Left renal cortex interstitium (tissue), 4 donors: ENCODE results near the gene FSIP2. TPM values are rescaled to one million over a fixed set of nuclear protein-coding genes. Genes with fewer than 3 reads are reported as not detected.

Source experiments
- DNase-seq, 4 donors: peaks; one replicate each; pipeline ENCODE4 v3.0.0-alpha.2; 2013; ENCODE audit warnings: low read depth in 4 of 4, low spot score in 2 of 4, missing footprints in 1 of 4
- polyA plus RNA-seq, 4 donors: library from polyadenylated mRNA; unstranded; fragments of 120-200 nt; gene quantifications; one replicate each; pipeline ENCODE4 v1.2.1, GENCODE V29; 2013; ENCODE audit not compliant: insufficient read length in 4 of 4

The FSIP2 gene, protein sequence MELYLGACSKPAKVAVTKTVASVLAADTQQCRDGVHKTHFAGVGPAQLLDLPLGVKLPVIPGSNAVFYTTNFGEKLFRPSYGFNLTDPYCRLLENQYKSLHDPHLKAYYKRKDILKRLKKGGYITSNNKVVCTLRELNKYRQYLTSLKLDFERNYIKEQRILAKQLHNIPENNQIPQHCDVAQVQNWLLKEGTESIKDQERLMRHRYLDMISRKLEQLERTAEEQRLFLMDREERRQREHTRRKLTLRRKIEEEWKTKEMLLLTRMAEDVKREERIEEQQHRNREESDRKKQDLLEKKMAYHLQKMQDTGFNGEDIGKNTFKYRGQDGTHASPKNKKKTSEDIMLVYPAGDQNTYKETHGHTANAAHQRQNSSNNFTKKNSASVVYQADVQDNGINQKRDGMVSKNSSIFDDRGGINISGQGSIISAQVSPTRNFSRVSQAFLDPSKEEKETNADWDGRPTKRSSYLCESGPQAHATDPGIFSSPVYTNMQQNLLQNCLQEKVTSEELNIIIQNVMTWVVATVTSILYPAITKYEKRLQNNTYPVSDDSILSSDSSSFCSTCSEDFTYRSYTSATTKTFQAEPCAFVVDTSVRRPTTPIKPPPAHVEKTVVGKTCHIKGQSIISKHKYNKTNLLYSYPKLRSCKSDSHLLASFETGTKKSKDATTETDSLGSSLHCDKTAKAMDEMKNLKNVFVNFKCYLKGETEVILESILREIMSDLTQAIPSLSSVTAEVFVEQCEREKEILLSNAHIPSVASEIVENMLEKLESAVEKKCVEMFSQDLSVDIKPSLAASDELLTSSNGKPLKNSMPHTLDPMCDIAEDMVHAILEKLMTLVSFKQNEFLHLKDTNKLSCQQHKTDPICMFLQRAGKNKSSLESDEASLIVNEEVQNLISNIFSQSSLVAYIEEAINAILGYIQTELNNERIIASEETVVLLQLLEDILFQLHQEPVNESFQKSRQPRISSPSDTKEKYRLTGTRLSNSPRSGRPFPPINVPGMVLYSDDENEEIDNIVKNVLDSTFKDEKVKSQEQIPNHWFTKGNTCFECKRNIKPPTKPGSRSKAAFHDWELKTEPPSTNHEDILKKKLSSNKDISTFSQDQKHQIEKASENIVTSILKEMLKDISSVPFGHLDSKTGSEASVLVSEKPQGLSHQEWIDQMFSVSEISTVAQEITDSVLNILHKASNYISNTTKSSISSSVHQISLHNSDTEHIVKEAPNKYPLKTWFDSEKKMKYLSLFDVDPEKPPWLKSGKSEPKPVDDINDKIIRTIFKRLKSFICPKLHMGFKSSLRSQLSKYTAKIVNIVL (N-terminal part only)
- 1 to 10 TPM; 2.5 to 3.7 (median 2.9) TPM for polyA plus RNA-seq

GRCh38 chr2:185738679-185739472, at the start of gene FSIP2:
FSIP2 (plus strand) TSS chr2:185738804; CDS start chr2:185738895, 91 bp downstream.
- DNase-seq: peak in 3 of 4 donors; percentile 46 to 61 (median 60)

- no peak for DNase-seq
Measured at GRCh38 chr2:185689906-185690539, 48.6 kb upstream of the FSIP2 start.

DNA sequence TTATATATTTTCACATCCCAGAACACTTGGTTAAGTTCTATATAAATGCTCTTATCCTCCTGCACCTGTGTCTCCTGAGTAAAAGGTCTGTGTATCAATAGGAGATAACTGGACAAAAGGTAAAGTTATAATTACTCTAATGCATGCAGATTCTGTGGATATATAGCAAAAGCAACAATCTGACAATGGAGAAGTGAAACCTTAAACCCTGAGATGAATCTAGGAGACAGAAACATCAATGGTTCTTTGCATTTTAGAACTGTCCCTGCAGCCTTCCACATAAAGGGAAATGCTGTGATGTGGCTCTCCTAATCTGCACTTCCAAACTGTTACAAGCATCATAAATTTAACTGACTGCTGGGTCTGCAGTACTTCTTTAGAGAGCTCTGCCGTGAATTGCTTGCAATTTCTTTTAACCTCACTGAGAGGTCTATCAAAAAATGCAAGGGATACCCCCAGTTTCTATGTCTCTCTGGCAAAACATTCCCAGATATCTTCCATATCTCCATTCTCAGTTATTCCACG, 42.8 kb upstream of the FSIP2 start:
- no peak for DNase-seq

GRCh38 chr2:185700883-185701282, 37.7 kb upstream of the FSIP2 start:
- DNase-seq: no peak

DNA sequence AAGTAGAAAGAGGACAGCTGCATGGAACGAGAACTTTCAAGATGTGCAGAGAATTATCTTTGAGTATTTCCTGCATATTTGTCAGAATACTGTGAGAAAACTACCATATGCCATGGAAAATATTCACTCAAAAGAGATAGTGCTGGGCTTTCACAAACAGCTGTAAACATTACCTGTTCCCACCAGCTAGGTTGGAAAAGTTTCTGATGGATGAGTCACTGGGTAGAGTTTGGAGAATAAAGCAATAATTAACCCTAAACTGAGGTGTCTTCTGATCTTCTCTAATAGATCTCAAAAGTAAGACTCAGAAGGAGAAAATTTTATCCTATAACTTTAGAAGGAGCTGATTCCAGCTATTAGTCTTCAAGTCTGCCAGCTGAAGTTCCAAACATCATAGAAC, 3.9 kb upstream of the FSIP2 start:
- no peak for DNase-seq

GRCh38 chr2:185736210-185736609, 2.4 kb upstream of the FSIP2 start:
- DNase-seq: no peak

- DNase-seq: no peak
Measured at GRCh38 chr2:185745864-185746859, 7.6 kb downstream of the FSIP2 start.

DNA sequence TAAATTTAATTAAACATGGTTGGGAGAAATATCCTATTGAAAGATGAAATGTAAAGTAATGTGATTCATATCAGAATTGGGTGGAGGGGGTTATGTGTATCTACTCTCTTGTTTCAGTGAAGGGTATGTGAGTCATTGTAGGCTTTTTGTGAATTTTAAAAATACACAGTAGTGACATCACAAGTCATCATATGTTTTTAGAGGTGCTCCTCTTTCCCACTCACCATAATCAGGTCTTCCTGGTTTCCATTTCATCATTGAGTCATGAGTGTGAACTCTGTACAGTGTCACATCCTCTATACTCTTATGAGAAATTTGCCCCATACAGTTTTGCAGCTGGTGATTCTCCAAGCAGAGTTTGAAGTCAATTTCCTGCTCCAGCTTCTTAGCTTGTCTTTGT, 18.8 kb downstream of the FSIP2 start:
- no peak for DNase-seq

DNA sequence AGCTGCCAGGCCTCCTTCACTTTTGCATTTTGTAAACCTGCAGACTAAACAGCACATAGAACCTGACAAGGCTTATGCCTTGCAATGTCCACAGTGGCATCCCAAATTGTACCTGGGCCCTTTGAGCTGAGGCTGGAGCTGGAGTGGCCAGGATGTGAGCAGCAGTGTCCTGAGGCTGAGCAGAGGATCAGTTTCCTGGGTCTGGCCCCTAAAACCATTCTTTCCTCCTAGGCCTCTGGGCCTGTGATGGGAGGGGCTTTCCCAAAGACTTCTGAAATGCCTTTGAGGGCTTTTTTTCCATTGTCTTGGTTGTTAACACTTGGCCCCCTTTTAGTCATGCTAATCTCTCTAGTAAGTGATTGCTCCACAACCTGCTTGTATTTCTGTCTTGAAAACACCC, 32.8 kb downstream of the FSIP2 start:
- no peak for DNase-seq

DNA sequence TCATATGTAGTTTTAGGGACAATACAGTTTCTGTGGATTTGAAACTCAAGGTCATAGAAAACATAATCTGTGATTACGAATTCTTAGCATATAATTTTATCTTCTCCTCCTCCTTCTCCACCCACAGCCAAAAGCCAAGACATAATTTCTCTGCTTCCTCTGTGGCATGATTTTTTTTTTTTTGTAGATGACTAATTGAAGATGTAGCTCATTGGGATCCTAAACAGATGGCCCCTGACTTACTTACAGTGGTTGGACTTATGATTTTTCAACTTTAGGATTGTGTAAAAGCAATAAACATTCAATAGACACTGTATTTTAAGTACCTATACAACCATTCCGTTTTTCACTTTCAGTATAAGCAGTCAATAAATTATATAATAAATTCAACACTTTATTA, 42.3 kb downstream of the FSIP2 start:
- no peak for DNase-seq

- no peak for DNase-seq
Measured at GRCh38 chr2:185782223-185782769, 43.7 kb downstream of the FSIP2 start.

DNA sequence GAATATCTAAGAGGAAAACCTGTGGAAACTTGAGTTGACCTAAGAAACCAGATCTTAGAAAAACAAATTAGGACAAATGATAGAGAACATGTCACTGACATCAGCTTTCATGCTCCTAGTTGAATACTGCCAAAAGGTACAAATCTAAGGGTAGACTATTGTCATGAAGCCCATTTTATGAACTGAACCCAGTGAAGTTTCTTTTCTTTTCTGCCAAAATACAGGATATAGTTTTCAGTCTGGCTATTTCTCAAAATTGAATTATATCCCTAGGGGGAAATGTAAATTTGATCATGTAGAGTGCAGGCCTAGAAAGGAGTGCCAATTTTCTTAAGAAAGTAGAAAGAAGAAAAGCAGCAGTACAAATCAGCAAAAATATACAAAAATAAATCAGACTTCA, 46.6 kb downstream of the FSIP2 start:
- no peak for DNase-seq

- DNase-seq: no peak
Measured at GRCh38 chr2:185785851-185786473, 47.4 kb downstream of the FSIP2 start.

- no peak for DNase-seq
Measured at GRCh38 chr2:185787227-185788145, 48.9 kb downstream of the FSIP2 start.

GRCh38 chr2:185790361-185790760, 51.8 kb downstream of the FSIP2 start:
- no peak for DNase-seq
